Activated CD4-positive, CD25-positive, alpha-beta regulatory T cell treated with anti-CD3 and anti-CD28 coated beads, Interleukin-2, amount 50 U/mL, for 72 hours (primary cell): ENCODE measurements around the gene DLX1.
"Not testable (repeated sequence)": the region's sequence is repeated elsewhere in the genome, so short reads cannot be mapped to it uniquely, and the experiment has no call there.

Experiments used
- DNase-seq: peaks from one replicate; pipeline ENCODE4 v3.0.0; 2021

DLX1 gene

GRCh38 chr2:172085460-172086159 is at the start of gene DLX1:
TSS of gene DLX1 (plus strand) at chr2:172085507. CDS start at chr2:172085678, 171 bp downstream.
- no peak for DNase-seq

DNA sequence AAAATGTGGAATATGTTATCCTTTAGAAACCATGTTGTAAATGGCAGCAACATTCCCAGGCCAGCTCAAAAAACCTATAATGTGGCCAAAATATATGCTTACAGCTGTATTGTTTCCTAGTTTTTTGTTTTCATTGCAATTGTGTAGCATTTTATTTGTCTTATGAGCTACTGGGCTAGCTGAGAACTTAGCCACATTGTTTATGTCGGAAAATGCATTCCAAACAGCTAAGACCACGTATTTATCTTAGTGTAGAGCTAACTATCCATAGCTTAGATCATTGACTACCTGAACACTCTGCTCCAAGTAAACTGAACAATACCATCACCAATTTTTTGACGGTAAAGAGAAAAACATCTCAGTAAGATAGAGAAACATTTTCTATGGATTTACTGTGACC is 47.2 kb upstream of the DLX1 start:
- DNase-seq, result no peak

DNA sequence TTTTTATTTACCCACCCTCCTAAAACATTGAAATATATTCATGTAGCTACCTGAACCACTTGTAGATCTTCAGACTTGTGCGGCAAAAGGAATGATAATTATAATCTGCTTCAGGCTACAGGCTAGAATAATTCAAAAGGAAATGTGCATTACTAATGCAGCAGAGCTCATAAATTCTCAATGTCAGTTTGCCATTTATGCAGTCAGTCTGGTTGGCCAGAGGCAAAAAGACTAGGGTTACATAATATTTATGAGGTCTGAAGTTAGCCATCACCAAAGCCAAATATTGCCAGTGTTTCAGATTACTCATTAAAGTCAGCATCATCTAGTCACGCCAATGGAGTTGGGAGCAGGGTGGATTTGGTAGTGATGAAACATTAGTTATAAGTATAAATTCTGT is 46.7 kb upstream of the DLX1 start:
- no peak for DNase-seq

DNA sequence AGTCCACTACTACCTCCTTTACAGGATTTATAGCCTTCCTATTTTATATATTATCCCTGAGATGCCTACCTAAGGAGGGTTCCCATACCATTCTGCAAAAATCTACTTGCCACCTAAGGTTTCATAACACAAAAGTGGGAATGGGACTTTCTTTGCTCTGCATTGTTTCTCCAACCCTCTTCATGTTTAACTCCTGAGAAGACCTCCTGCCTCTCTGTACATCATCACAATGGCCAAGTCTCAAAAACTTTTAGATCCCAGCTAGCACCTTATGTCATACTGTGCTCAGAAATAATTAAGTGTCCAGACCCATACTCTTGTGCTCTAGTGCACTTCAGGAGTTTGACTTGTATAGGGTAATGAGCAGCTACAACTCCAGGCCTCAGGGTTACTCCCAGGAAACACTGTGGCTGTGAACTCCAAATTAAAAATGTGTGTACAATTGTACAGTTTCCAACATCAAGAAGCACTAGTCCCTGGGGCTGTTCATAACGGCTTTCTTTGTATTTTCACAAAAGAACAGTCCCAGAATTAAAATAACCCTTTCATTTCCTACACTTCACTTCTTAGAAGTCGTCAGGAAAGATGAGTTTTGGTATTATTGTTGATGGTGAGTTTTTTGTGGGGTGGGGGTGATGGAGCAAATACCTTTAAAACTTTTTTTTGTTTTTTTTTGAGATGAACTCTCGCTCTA is 46.1 kb upstream of the DLX1 start:
- no peak for DNase-seq

DNA sequence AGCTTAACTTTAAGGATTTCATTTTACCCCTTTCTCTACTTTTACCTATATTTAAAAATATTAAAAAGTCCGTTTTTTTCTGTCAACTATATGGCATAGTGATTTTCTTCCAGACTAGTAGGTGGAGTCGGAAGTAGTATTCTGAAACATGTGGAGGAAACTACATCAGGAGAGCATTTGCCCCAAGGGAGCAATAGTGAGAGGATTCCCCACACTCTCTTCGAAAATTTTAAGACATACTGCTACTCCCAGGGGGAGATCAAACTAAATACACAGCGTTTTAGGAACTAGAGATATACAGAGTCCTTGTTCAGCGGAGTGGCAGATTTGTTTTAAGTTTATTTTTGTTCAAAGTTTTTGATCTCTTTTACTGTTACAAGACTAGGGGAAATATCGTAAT is 45.0 kb upstream of the DLX1 start:
- DNase-seq, result no peak

GRCh38 chr2:172046080-172046678 is 39.1 kb upstream of the DLX1 start:
- no peak for DNase-seq

DNA sequence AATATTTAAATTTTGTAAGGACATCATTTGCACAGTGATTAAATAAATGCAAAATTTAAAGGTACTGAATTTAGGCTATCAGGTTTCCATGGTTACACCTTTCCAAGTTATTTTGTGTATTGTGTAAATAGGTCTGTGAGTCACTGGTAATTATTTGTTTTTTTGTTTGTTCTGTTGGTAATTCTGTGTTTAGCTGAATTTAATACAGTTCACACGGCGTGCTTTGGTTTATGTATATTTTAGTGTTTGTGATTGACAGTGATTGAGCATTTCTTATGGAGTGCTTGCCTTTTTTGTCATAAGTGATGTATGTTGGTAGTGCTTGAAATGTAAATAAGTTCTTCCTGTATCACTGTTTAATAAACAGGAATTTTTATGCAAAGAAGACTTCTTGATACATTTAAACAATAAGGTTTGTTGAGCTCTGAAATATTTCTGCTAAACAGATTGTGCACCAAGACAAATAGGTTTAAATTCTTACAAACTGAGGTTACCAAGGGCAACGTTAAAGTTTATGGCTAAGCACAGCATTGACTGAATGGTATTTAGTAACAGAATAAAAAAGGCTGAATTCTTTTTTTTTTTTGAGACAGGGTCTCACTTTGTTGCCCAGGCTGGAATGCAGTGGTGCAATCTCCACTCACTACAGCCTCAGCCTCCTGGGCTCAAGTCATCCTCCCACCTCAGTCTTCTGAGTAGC is 38.3 kb upstream of the DLX1 start:
- DNase-seq, result no peak

DNA sequence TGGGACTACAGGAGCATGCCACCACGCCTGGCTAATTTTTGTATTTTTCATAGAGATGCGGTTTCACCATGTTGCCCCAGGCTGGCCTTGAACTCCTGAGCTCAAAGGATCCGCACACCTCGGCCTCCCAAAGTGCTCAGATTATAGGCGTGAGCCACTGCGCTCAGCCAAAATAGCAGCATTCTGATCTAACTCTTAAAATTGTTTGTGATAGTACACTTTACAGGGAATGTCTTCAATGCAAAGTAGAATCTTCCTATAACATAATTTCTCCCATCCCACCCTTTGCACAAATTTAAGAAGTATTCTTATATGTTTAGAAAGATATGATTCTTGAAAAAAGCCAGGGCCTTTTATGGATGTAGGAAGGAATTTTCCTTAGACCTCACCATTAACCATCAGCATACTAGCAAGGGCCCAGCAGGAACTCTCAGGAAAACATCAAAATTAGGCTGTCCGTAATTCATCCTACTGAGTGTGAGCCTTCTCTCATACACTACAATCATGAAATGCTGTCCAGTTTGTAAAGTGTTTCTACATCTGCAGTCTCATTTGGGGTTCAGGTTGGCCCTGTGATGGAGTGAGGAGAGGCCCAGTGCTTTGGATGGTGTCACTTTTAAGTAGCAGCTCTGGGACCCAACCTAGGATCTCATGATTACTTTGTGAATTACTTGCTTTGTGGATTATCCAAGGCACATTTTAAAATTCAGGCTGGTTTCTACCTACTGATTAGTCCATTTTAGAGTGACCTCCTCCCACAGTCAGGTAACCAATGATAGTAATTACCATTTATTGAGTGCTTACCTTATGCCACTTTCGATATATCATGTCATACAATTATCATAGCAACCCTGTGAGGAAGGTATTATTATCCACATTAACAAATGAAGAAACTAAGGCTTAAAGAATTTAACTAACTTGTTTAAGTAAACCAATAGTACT is 37.5 kb upstream of the DLX1 start:
- DNase-seq, result no peak

GRCh38 chr2:172048508-172049503 is 36.5 kb upstream of the DLX1 start:
- no peak for DNase-seq

DNA sequence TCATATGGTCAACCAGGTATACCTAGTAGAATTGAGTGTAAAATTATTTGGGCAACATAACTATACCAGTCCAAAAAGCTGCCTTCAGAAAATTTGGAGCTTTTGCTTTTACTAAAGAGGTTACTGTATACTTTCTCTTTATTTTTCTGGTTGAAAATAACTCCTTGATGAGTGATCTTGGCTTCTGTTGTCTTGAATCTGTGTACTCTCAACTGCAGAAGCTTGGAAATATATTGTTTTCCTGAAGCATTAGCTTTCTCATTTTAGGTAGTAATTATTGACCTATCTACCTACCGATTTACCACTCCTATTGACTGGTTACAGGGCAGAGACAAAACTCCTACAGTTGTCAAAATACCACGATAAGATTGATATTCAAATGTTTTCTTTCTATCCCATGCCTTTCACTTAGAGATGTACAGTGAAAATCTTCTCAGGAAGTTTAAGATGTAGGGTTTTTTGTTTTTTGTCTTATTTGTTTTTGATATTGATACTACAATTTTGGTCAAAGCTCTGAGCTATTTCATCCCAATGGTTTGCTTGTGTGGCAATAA is 35.7 kb upstream of the DLX1 start:
- DNase-seq, result no peak

- no peak for DNase-seq
Observed at GRCh38 chr2:172050479-172051125, 34.7 kb upstream of the DLX1 start.

DNA sequence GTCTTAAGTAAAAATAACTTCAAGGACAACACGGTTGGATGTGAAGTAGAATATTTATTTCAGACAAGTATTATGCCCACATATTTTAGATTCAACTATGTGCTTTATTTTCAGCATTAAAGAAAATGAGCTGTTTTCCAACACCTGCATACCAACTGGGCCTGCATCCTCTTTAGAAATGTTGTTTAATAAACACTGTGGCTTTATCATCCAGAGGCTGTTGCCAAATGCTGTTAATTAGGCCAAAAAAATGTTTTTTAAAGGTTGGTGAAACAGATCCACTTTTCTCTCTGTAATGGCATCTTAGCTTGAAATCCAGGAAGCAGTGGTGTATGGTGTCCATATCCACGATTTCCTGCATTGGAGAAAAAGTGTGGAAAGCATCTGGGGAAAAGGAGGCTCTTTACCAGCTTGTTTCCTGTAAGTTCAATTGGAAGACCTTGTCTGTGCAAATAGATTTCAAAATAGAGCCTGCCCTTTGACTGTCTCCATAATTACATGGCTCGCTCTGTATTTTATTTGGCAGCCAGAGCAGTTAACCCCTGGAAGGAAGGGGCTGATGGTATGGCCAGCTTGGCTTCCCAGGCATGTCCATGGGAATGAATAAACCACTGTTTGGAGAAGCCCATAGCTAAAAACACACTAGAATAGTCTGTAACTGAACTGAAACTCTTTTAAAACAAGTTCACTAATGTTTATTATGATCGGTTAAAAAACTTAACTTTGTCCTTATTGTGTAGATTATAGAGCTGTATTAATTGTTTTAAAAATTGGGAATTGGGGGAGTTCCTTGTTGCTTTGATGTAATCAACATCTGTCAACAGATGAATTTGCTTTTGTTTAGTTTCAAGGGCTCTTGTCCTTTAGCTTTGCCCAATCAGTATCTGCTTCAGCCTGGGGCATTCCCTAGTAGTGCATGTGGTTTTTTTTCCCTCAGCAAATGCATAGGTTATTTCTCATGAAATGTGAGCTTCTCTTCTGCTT is 33.0 kb upstream of the DLX1 start:
- no peak for DNase-seq

DNA sequence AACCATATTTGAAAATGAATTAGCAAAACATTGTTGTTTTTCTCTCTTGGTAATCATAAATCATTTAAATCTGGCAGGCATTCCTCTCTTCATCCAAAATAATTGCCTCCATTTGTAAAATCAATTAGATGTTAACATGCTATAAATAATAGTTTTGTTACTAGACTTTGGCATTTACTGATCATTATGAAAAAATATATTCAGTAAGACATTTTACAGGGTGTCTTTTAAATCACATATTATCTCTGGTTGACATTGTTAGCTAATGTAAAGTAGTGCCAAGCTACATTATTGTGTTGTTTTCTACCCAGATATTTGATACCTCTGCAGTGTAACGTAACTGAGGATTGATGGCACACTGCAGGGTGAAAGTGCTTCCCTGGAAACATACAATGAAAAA is 31.8 kb upstream of the DLX1 start:
- DNase-seq, result no peak

GRCh38 chr2:172056293-172056692 is 29.0 kb upstream of the DLX1 start:
- no peak for DNase-seq

DNA sequence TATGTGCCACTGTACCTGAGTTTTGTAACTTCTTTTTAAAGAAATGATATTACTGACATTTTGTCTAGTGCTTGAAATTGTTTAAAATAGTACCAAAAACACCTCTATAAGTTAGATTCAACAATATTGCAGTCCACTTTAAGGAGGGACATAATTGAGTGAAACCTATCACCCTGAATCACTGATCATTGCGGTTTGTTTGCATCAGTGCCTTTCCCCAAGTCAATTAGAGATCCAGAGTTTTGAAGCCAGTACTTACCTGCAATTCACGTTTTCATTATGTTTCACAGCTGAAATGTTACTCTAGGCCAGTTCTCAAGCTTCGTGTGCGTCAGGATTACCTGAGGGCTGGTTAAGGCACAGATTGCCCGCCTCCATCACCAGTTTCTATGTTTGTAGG is 26.6 kb upstream of the DLX1 start:
- DNase-seq, result no peak

DNA sequence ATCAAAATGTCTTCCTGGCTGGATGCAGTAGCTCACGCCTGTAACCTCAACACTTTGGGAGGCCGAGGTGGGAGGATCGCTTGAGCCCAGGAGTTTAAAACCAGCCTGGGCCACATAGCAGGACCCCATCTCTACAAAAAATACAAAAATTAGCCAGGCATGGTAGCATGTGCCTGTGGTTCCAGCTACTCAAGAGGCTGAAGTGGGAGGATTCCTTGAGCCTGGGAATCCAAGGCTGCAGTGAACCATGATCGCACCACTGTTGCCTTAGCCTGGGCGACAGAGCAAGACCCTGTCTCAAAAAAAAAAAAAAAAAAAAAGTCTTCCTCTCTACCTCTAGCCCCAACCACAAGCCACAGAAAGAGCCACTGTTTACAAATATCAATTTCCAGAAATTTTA is 25.2 kb upstream of the DLX1 start:
- not testable (repeated sequence) for DNase-seq

DNA sequence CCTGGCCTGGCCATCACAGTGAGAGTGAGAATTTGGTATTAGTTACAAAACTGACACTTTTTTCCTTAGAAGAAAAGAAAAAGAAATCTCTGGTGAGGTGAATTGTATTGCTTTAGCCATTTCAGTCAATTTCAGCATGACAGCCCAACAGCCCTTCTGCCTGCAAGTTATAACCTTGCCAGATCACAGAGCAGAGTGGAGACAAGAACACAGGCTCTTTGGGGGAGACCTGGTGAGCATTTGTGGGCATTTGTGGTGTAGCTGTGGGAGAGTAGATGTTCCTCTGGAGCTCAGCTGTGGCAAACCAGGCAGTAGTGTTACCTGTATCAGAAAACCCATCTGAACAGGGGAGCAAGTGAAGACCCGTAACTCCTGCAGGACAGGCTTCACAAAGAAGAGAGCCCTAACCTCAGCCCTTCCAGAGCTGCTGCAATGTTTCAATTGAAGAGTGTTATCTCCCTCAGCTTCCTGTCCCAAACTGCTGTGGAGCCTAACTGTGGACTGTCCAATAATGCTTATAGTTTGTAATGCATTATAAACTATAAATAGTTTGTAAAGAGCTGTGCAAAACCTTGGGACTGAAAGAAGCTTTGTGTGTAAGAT is 22.8 kb upstream of the DLX1 start:
- no peak for DNase-seq

DNA sequence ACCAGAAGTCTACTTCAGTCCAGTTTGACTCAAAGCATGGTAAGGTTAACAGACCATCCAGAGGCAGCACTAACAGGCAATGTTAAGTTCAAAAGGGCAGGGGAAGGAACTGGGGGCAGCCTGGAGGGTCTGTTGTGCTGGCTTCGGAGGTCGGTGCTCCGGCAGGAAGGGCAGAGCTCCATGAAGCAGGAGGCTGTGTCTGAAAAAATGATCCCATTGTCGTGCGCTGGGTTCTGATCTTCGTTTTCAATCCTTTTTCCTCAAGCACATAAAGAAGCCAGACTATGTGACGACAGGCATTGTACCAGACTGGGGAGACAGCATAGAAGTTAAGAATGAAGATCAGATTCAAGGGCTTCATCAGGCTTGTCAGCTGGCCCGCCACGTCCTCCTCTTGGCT is 21.9 kb upstream of the DLX1 start:
- DNase-seq, result no peak

DNA sequence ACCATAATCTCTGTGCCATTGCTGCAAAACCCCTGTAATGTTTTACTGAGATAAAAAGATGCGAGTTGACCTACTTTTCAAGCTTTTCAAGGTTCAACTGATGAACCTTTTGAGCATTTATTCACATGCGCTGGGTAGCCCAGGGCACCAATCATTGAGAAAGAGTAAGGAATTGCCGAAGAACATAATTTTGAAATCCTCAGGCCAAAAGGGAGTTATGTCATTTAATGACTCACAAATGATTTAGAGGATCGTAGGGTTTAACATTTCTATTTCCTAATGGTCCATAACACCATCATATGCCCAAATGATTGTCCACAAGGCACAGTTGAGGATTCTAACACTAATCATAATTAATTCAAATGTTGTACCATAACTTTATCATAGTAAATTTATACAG is 20.2 kb upstream of the DLX1 start:
- no peak for DNase-seq
